NCI-H226 (cell line): ENCODE data around the gene CYP2A6.
A peak's percentile ranks its signal among the peaks of the same experiment; 100 is the strongest.
"Not testable (repeated sequence)": the region's sequence is repeated elsewhere in the genome, so short reads cannot be mapped to it uniquely, and the experiment has no call there.

Experiments used
- DNase-seq: peaks from one replicate; pipeline ENCODE4 v3.0.0-alpha.2; 2015

CYP2A6 gene

GRCh38 chr19:40818480-40819399 is 31.5 kb downstream of the CYP2A6 start:
- DNase-seq, result peak; percentile 40

GRCh38 chr19:40815223-40815622 is 35.0 kb downstream of the CYP2A6 start:
- DNase-seq, result no peak

GRCh38 chr19:40813182-40813581 is 37.1 kb downstream of the CYP2A6 start:
- no peak for DNase-seq

GRCh38 chr19:40812571-40812970 is 37.7 kb downstream of the CYP2A6 start:
- not testable (repeated sequence) for DNase-seq

GRCh38 chr19:40811478-40812341 is 38.5 kb downstream of the CYP2A6 start:
- no peak for DNase-seq

- peak; percentile 83 for DNase-seq
These were observed 39.4 kb downstream of the CYP2A6 start for GRCh38 chr19:40810649-40811408.

GRCh38 chr19:40810160-40810559 is 40.1 kb downstream of the CYP2A6 start:
- DNase-seq, result no peak

- DNase-seq, result no peak
These were observed 40.7 kb downstream of the CYP2A6 start for GRCh38 chr19:40809358-40810086.

GRCh38 chr19:40808497-40808896 is 41.8 kb downstream of the CYP2A6 start:
- no peak for DNase-seq

- DNase-seq, result no peak
These were observed 42.3 kb downstream of the CYP2A6 start for GRCh38 chr19:40808021-40808325.

GRCh38 chr19:40807147-40808020 is 42.9 kb downstream of the CYP2A6 start:
- DNase-seq, result no peak

GRCh38 chr19:40806423-40807146 is 43.7 kb downstream of the CYP2A6 start:
- peak; percentile 99 for DNase-seq

GRCh38 chr19:40805258-40805868 is 44.9 kb downstream of the CYP2A6 start:
- no peak for DNase-seq

- no peak for DNase-seq
These were observed 45.4 kb downstream of the CYP2A6 start for GRCh38 chr19:40804783-40805242.

GRCh38 chr19:40803857-40804782 is 46.1 kb downstream of the CYP2A6 start:
- no peak for DNase-seq

GRCh38 chr19:40803170-40803856 is 46.9 kb downstream of the CYP2A6 start:
- DNase-seq, result no peak

GRCh38 chr19:40802300-40803169 is 47.7 kb downstream of the CYP2A6 start:
- no peak for DNase-seq
